Keratinocyte (primary cell): ENCODE measurements around the gene TEP1. TPM values are rescaled to one million over a fixed set of nuclear protein-coding genes. Genes with fewer than 3 reads are reported as not detected.

ENCODE experiments used
- DNase-seq: peaks from one replicate; pipeline ENCODE4 v3.0.0-alpha.2; 2011; ENCODE audit warnings: low read depth, missing footprints, low spot score
- FAIRE-seq: peaks from 2 replicates; lab custom pipeline; 2011; peaks lifted over from hg19 to GRCh38; lab: Jason Lieb, UNC
- H2AFZ ChIP-seq: 2 replicates; pipeline ENCODE4 v1.6.0; 2012; ENCODE audit warnings: low read length, control low read depth, inconsistent platforms; ENCODE audit not compliant: control insufficient read depth
- H3K27ac ChIP-seq: 2 replicates; pipeline ENCODE4 v1.5.1; 2011; ENCODE audit warnings: low read length; ENCODE audit not compliant: control insufficient read depth, insufficient read depth
- H3K27me3 ChIP-seq: 3 replicates; pipeline ENCODE4 v1.6.0; 2011; ENCODE audit warnings: low read length; ENCODE audit not compliant: control insufficient read depth, insufficient read depth; ENCODE audit errors: extremely low read depth
- H3K36me3 ChIP-seq, 2 experiments: 2 replicates in 1 of 2; 3 replicates in 1 of 2; pipeline ENCODE4 v1.5.1; 2011; ENCODE audit warnings: low read length in 2 of 2, mild to moderate bottlenecking in 1 of 2; ENCODE audit not compliant: control insufficient read depth in 2 of 2, insufficient read depth in 2 of 2; ENCODE audit errors: extremely low read depth in 1 of 2
- H3K4me1 ChIP-seq: 3 replicates; pipeline ENCODE4 v1.5.1; 2011; ENCODE audit warnings: low read length; ENCODE audit not compliant: control insufficient read depth, insufficient read depth; ENCODE audit errors: extremely low read depth
- H3K4me2 ChIP-seq: 3 replicates; pipeline ENCODE4 v1.6.0; 2011; ENCODE audit warnings: low read depth, low read length; ENCODE audit not compliant: control insufficient read depth, insufficient read depth; ENCODE audit errors: extremely low read depth
- H3K4me3 ChIP-seq, 3 experiments: fragments of 200-600 bp in 1 of 3; sonication (generic) in 1 of 3; 2 replicates in 2 of 3; 3 replicates in 1 of 3; pipeline ENCODE4 v1.5.1; 2011 to 2016; ENCODE audit warnings: low read length in 3 of 3, mild to moderate bottlenecking in 3 of 3, control low read depth in 2 of 3, inconsistent platforms in 1 of 3, low read depth in 1 of 3, mixed read lengths in 1 of 3, mixed run types in 1 of 3, moderate library complexity in 1 of 3; ENCODE audit not compliant: control insufficient read depth in 2 of 3, insufficient read depth in 2 of 3; ENCODE audit errors: extremely low read depth in 1 of 3
- H3K79me2 ChIP-seq: 2 replicates; pipeline ENCODE4 v1.6.0; 2012; ENCODE audit warnings: low read length; ENCODE audit not compliant: control insufficient read depth, insufficient read depth
- H3K9ac ChIP-seq: 3 replicates; pipeline ENCODE4 v1.6.0; 2011; ENCODE audit warnings: low read length; ENCODE audit not compliant: control insufficient read depth, insufficient read depth; ENCODE audit errors: extremely low read depth
- H3K9me1 ChIP-seq: 3 replicates; pipeline ENCODE4 v1.6.0; 2011; ENCODE audit warnings: low read length; ENCODE audit not compliant: control insufficient read depth, insufficient read depth; ENCODE audit errors: extremely low read depth
- H3K9me3 ChIP-seq: 2 replicates; pipeline ENCODE4 v1.5.1; 2012; ENCODE audit warnings: low read depth, low read length; ENCODE audit not compliant: control insufficient read depth
- H4K20me1 ChIP-seq: 3 replicates; pipeline ENCODE4 v1.6.0; 2011; ENCODE audit warnings: low read length; ENCODE audit not compliant: control insufficient read depth, insufficient read depth; ENCODE audit errors: extremely low read depth
- EZH2 ChIP-seq: IDR thresholded peaks from one replicate; pipeline ENCODE4 v1.6.1; 2012; ENCODE audit warnings: inconsistent platforms, mild to moderate bottlenecking, low read length, moderate library complexity
- dilution Hi-C: fragments of 300-500 bp; cut with MboI; formaldehyde crosslinking; loops from one replicate; pipeline ENCODE4 v1.7.0; 2020; ENCODE audit warnings: low sequenced_read_pairs; ENCODE audit not compliant: extremely low pct_ligation_motif_present
- polyA plus RNA-seq, 5 experiments: library from polyadenylated mRNA; depleted of rRNA in 3 of 5; stranded (reverse) in 3 of 5; stranded (forward) in 1 of 5; unstranded in 1 of 5; fragments of >200 nt; gene quantifications; 1 replicate in 1 of 5; 2 replicates in 3 of 5; 3 replicates in 1 of 5; pipeline versions ENCODE4 v1.2.1 to v1.2.3, GENCODE V29; 2011 to 2012; ENCODE audit warnings: missing spikeins in 2 of 5, low read depth in 1 of 5, low replicate concordance in 1 of 5
- TF ChIP-seq, protein P1 (sequence below), 3 experiments: IDR thresholded peaks in 1 of 3; conservative IDR thresholded peaks in 1 of 3; optimal IDR thresholded peaks in 1 of 3; 2 replicates in 2 of 3; 3 replicates in 1 of 3; pipeline versions ENCODE3 to v1.5.1; 2011; ENCODE audit warnings: low read length in 3 of 3, mild to moderate bottlenecking in 3 of 3, moderate library complexity in 2 of 3, control low read depth in 1 of 3, inconsistent platforms in 1 of 3; ENCODE audit not compliant: insufficient read depth in 2 of 3; ENCODE audit errors: extremely low read depth in 1 of 3

Gene TEP1
- polyA plus RNA-seq, 1 donor (not counting 4 experiments of a cell fraction or from before 2014, with no cell fraction given): 16.6 TPM

- H3K9me3 ChIP-seq: no peaks in the 10 kb centered on the region
- FAIRE-seq (no peak), DNase-seq (no peak)
- H3K36me3 ChIP-seq: peaks cover 3 to 18% of the 10 kb centered on the region in 2 experiments
- H3K4me1 ChIP-seq: peaks cover 4% of the 10 kb centered on the region
- TF ChIP-seq EZH2: no peak
- TF ChIP-seq, protein P1, sequence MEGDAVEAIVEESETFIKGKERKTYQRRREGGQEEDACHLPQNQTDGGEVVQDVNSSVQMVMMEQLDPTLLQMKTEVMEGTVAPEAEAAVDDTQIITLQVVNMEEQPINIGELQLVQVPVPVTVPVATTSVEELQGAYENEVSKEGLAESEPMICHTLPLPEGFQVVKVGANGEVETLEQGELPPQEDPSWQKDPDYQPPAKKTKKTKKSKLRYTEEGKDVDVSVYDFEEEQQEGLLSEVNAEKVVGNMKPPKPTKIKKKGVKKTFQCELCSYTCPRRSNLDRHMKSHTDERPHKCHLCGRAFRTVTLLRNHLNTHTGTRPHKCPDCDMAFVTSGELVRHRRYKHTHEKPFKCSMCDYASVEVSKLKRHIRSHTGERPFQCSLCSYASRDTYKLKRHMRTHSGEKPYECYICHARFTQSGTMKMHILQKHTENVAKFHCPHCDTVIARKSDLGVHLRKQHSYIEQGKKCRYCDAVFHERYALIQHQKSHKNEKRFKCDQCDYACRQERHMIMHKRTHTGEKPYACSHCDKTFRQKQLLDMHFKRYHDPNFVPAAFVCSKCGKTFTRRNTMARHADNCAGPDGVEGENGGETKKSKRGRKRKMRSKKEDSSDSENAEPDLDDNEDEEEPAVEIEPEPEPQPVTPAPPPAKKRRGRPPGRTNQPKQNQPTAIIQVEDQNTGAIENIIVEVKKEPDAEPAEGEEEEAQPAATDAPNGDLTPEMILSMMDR (optimal IDR thresholded peaks at IDR 0.05 in 1 of 3, IDR thresholded peaks at IDR 0.05 in 1 of 3, conservative IDR thresholded peaks at IDR 0.05 in 1 of 3; ENCODE audit: extremely low read depth in 1 of 3, insufficient read depth in 2 of 3, low read length in 3 of 3): no peak
- dilution Hi-C loops: no loop called here
- H3K4me2 ChIP-seq: no peak overlapping the region
- no peak overlapping the region for H3K27ac ChIP-seq
- H3K9ac ChIP-seq: no peak overlapping the region
- no peaks in the 10 kb centered on the region for H3K9me1 ChIP-seq
- no peaks in the 10 kb centered on the region for H4K20me1 ChIP-seq
- H3K4me3 ChIP-seq: no peak overlapping the region
- H2AFZ ChIP-seq: no peak overlapping the region
- H3K27me3 ChIP-seq: no peaks in the 10 kb centered on the region
- H3K79me2 ChIP-seq: peaks cover 11% of the 10 kb centered on the region
These were observed 67.9 kb downstream of the TEP1 start for GRCh38 chr14:20345366-20345765.

DNA sequence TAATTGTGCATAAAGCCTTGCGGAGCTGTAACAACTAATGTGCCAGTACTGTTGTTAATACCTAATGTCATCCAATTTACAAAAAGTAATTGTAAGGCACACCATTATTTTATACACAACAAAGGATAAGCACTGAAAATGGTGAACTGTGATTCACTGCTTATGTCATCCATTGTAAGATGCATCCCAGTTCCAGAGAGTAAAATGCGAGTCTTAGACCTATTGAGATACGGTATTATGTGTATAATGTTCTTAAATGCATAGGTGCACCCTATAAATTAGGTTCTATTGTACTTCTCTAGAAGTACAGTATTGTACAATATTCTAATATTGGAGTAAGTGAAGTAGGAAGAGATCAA is 69.5 kb downstream of the TEP1 start:
- H3K9me3 ChIP-seq: no peaks in the 10 kb centered on the region
- peak overlapping the region; percentile 99 for H3K9ac ChIP-seq
- peaks cover 3 to 9% of the 10 kb centered on the region in 2 experiments for H3K36me3 ChIP-seq
- no peaks in the 10 kb centered on the region for H3K9me1 ChIP-seq
- H3K79me2 ChIP-seq: peaks cover 11% of the 10 kb centered on the region
- TF ChIP-seq, protein P1 (optimal IDR thresholded peaks at IDR 0.05 in 1 of 3, IDR thresholded peaks at IDR 0.05 in 1 of 3, conservative IDR thresholded peaks at IDR 0.05 in 1 of 3; ENCODE audit: extremely low read depth in 1 of 3, insufficient read depth in 2 of 3, low read length in 3 of 3): no peak
- no peak for TF ChIP-seq EZH2
- FAIRE-seq (no peak), DNase-seq (no peak)
- H2AFZ ChIP-seq: peak overlapping the region; percentile 95
- dilution Hi-C loops: no loop called here
- H3K27ac ChIP-seq: peak overlapping the region; percentile 97
- peak overlapping the region; percentile 72 to 98 (median 95) for H3K4me3 ChIP-seq
- H3K27me3 ChIP-seq: no peaks in the 10 kb centered on the region
- H3K4me1 ChIP-seq: peaks cover 4% of the 10 kb centered on the region
- H3K4me2 ChIP-seq: peak overlapping the region; percentile 74
- no peaks in the 10 kb centered on the region for H4K20me1 ChIP-seq
